Fibroblast of skin of abdomen (primary cell): Measurements from ENCODE around the gene PIMREG.
"Not testable (repeated sequence)": the region's sequence is repeated elsewhere in the genome, so short reads cannot be mapped to it uniquely, and the experiment has no call there.

ENCODE experiments used
- DNase-seq: peaks from one replicate; pipeline ENCODE4 v3.0.0-alpha.2; 2013

The PIMREG gene

GRCh38 chr17:6479622-6480302 lies 35.5 kb downstream of the PIMREG start:
- DNase-seq, result no peak

- no peak for DNase-seq
These were observed 36.0 kb downstream of the PIMREG start for GRCh38 chr17:6480303-6480675.

GRCh38 chr17:6482105-6482455 lies 37.8 kb downstream of the PIMREG start:
- no peak for DNase-seq

GRCh38 chr17:6482796-6483195 lies 38.5 kb downstream of the PIMREG start:
- not testable (repeated sequence) for DNase-seq

GRCh38 chr17:6483507-6483906 lies 39.3 kb downstream of the PIMREG start:
- DNase-seq, result no peak

- DNase-seq, result no peak
These were observed 41.6 kb downstream of the PIMREG start for GRCh38 chr17:6485646-6486412.

- no peak for DNase-seq
These were observed 43.2 kb downstream of the PIMREG start for GRCh38 chr17:6487251-6488007.

GRCh38 chr17:6488008-6488539 lies 43.8 kb downstream of the PIMREG start:
- DNase-seq, result no peak

- DNase-seq, result no peak
These were observed 44.8 kb downstream of the PIMREG start for GRCh38 chr17:6489016-6489550.

- DNase-seq, result no peak
These were observed 46.9 kb downstream of the PIMREG start for GRCh38 chr17:6491071-6491700.

- DNase-seq, result no peak
These were observed 48.8 kb downstream of the PIMREG start for GRCh38 chr17:6492892-6493674.

- DNase-seq, result no peak
These were observed 50.1 kb downstream of the PIMREG start for GRCh38 chr17:6494239-6494941.

- no peak for DNase-seq
These were observed 51.3 kb downstream of the PIMREG start for GRCh38 chr17:6495450-6496115.

- DNase-seq, result no peak
These were observed 51.8 kb downstream of the PIMREG start for GRCh38 chr17:6496116-6496481.

- no peak for DNase-seq
These were observed 52.6 kb downstream of the PIMREG start for GRCh38 chr17:6496640-6497441.

- DNase-seq, result peak; percentile 5
These were observed 53.4 kb downstream of the PIMREG start for GRCh38 chr17:6497496-6498221.

- no peak for DNase-seq
These were observed 54.1 kb downstream of the PIMREG start for GRCh38 chr17:6498356-6498755.

- DNase-seq, result no peak
These were observed 54.8 kb downstream of the PIMREG start for GRCh38 chr17:6498901-6499540.
